ENCODE results near the gene SWI5. TPM values are rescaled to one million over a fixed set of nuclear protein-coding genes. Genes with fewer than 3 reads are reported as not detected.

SWI5 gene
- total and polyA plus RNA-seq, 9 of the 15 experiments (the other 6 are each of a cell fraction or from before 2014, with no cell fraction given): 62.8 to 133 (median 95.9) TPM

DNA sequence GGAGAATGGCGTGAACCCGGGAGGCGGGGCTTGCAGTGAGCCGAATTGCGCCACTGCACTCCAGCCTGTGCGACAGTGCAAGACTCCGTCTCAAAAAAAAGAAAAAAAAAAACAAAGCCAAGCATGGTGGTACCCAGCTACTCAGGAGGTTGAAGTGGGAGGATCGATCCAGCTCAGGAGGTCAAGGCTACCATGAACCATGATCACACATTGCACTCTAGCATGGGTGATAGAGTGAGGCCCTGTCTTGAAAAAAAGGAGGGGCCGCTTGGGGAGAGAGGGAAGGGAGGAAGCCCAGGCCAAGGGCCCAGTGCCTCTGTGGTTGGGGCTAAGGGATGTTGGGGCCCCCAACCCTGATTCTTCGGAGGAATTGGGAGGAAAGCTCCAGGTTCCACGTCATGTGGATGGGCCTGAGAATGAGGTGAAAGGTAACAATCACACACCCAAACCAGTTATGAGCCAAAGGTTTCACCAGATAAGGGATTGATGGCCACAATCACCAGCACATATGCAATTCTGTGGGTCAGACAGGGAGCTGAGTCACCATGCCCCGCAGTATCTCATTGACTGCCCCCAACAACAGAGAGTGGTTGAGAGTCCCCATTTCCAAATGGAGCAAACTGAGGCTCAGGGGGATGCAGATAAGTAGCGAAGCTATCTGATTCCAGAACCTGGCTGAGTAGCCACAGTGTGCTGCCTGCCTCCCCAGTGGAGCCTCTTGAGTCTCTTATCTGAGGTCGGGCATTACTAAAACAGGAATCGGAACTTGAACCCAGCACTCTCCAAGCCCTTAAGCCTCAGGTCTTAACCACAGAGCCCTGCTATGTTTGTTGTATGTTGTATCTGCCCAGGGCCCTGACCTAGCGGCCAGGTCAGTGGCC lies 20.5 kb downstream of the SWI5 start (continued):
- TF ChIP-seq, protein P1, sequence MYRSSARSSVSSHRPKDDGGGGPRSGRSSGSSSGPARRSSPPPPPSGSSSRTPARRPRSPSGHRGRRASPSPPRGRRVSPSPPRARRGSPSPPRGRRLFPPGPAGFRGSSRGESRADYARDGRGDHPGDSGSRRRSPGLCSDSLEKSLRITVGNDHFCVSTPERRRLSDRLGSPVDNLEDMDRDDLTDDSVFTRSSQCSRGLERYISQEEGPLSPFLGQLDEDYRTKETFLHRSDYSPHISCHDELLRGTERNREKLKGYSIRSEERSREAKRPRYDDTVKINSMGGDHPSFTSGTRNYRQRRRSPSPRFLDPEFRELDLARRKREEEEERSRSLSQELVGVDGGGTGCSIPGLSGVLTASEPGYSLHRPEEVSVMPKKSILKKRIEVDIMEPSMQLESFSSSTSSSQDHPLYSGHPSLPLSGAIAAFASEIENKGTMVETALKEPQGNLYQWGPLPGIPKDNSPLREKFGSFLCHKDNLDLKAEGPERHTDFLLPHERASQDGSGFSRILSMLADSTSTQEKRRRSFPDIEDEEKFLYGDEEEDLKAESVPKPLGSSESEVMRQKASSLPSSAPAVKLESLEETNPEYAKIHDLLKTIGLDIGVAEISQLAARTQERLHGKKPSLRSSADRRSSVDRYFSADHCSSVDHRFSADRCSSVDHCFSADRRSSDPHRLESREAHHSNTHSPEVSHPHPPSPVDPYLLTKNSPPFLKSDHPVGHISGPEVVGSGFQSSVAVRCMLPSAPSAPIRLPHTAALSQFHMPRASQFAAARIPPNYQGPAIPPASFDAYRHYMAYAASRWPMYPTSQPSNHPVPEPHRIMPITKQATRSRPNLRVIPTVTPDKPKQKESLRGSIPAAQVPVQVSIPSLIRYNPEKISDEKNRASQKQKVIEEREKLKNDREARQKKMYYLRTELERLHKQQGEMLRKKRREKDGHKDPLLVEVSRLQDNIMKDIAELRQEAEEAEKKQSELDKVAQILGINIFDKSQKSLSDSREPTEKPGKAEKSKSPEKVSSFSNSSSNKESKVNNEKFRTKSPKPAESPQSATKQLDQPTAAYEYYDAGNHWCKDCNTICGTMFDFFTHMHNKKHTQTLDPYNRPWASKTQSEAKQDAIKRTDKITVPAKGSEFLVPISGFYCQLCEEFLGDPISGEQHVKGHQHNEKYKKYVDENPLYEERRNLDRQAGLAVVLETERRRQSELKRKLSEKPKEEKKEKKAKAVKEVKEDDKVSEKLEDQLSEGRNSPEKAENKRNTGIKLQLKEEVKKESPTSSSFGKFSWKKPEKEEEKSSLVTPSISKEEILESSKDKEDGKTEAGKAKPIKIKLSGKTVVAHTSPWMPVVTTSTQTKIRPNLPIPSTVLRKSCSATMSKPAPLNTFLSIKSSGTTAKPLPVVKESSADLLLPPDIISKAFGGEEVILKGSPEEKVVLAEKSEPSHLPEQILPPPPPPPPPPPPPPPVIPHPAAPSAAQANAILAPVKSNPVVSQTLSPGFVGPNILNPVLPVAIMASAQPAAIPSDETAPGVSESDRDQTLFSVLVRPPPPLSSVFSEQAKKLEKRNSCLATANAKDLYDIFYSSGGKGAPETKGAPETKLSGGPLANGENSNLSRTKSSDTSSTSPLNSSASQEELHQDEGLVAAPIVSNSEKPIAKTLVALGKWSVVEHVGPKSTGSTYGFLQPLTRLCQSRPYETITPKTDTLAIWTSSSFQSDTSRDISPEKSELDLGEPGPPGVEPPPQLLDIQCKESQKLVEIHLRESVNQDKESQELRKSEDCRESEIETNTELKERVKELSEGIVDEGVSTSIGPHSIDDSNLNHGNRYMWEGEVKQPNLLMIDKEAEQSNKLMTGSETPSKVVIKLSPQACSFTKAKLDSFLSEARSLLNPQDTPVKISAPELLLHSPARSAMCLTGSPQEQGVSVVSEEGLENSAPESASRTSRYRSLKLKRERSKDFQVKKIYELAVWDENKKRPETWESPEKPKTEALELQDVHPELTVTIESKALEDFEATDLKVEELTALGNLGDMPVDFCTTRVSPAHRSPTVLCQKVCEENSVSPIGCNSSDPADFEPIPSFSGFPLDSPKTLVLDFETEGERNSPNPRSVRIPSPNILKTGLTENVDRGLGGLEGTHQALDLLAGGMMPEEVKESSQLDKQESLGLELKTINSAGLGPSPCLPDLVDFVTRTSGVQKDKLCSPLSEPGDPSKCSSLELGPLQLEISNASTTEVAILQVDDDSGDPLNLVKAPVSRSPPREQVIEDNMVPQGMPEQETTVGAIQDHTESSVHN (IDR thresholded peaks at IDR 0.05; ENCODE audit: borderline replicate concordance in 1 of 2, low read depth in 1 of 2): no peak
- TF ChIP-seq, protein P2, sequence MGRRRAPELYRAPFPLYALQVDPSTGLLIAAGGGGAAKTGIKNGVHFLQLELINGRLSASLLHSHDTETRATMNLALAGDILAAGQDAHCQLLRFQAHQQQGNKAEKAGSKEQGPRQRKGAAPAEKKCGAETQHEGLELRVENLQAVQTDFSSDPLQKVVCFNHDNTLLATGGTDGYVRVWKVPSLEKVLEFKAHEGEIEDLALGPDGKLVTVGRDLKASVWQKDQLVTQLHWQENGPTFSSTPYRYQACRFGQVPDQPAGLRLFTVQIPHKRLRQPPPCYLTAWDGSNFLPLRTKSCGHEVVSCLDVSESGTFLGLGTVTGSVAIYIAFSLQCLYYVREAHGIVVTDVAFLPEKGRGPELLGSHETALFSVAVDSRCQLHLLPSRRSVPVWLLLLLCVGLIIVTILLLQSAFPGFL (CRISPR knock-in tag; IDR thresholded peaks at IDR 0.05): no peak
- TF ChIP-seq ZBTB1 (CRISPR knock-in tag; IDR thresholded peaks at IDR 0.05; ENCODE audit: borderline replicate concordance, low read depth) (no peak), CBFA2T2 (conservative IDR thresholded peaks at IDR 0.05) (no peak), SIN3B (IDR thresholded peaks at IDR 0.05; ENCODE audit: low read depth) (no peak), GATAD2A (IDR thresholded peaks at IDR 0.05) (no peak), ZNF668 (CRISPR knock-in tag; IDR thresholded peaks at IDR 0.05) (peak; percentile 74; the same call in 1 of the 2 replicates), ZNF583 (CRISPR knock-in tag; IDR thresholded peaks at IDR 0.05) (no peak; the same call in 1 of the 2 replicates), DDX20 (tag; IDR thresholded peaks at IDR 0.05; ENCODE audit: low read depth) (no peak), ZNF696 (CRISPR knock-in tag; conservative IDR thresholded peaks at IDR 0.05) (no peak), SIN3A (IDR thresholded peaks at IDR 0.05; ENCODE audit: borderline replicate concordance in 2 of 2, control insufficient read depth in 1 of 2, low read depth in 2 of 2, low read length in 2 of 2) (no peak), ZNF134 (CRISPR knock-in tag; conservative IDR thresholded peaks at IDR 0.05) (peak; percentile 72), ERF (CRISPR knock-in tag; IDR thresholded peaks at IDR 0.05) (peak; percentile 84)
- TF ChIP-seq, protein P3, sequence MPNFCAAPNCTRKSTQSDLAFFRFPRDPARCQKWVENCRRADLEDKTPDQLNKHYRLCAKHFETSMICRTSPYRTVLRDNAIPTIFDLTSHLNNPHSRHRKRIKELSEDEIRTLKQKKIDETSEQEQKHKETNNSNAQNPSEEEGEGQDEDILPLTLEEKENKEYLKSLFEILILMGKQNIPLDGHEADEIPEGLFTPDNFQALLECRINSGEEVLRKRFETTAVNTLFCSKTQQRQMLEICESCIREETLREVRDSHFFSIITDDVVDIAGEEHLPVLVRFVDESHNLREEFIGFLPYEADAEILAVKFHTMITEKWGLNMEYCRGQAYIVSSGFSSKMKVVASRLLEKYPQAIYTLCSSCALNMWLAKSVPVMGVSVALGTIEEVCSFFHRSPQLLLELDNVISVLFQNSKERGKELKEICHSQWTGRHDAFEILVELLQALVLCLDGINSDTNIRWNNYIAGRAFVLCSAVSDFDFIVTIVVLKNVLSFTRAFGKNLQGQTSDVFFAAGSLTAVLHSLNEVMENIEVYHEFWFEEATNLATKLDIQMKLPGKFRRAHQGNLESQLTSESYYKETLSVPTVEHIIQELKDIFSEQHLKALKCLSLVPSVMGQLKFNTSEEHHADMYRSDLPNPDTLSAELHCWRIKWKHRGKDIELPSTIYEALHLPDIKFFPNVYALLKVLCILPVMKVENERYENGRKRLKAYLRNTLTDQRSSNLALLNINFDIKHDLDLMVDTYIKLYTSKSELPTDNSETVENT (CRISPR knock-in tag; IDR thresholded peaks at IDR 0.05): 0 out of 2 replicates have a peak, but pooled peaks have one; percentile 3
